DMS79 treated with DMSO at 0.1 percent for 48 hours (cell line): ENCODE measurements around the gene WDTC1.

Experiments used
- DNase-seq: peaks from one replicate; lab custom pipeline; 2025; lab: John Stamatoyannopoulos, UW

Gene WDTC1

GRCh38 chr1:27355683-27356082 is 121.3 kb downstream of the WDTC1 start:
- DNase-seq = no peak

- DNase-seq = no peak
Observed at GRCh38 chr1:27356277-27356618, 121.8 kb downstream of the WDTC1 start.

GRCh38 chr1:27356619-27357280 is 122.3 kb downstream of the WDTC1 start:
- no peak for DNase-seq

- peak; percentile 15 for DNase-seq
Observed at GRCh38 chr1:27357281-27358037, 123.0 kb downstream of the WDTC1 start.
